Endometrium (tissue), 2 donors: ENCODE data around the gene SLC6A7.

Experiments
- FAIRE-seq: peaks from 2 replicates; lab custom pipeline; 2012; peaks lifted over from hg19 to GRCh38; lab: Jason Lieb, UNC
- donor health status: control.
- donor health status: control.

Gene SLC6A7

DNA sequence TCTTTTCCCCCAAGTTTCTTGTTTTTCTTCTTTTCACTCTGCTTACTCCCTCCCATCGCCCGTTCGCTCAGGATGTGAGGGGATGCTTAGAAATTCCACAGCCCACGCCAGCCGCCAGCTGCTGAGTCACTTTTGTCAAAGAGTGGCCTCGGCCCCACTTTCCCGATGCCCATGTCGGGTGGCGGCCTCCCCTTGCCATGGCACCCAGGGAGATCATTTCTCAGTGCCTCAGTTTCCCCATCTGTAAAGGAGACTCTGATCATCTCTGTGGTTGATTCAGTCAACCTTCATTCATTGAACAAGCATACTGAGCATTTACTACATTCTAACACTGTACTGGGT is 33.9 kb upstream of the SLC6A7 start:
- no peak for FAIRE-seq

DNA sequence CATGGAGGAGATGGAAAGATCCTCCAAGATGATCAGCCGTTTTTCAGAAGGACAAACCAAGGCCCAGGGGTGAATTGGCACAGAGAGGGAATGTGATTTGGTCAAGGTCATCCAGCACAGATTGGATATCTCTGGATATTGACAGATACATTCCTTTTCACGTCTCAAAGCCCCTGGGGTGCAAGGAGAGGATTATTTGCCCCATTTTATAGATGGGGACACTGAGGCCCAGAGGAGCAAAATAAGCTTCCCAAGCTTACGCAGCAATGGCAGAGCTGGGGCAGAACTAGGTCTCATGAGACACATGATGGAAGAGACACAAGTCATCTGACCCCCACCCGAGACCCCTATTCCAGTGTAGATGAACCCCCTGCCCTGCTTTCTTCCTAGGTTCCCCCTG is 33.3 kb upstream of the SLC6A7 start:
- no peak for FAIRE-seq

DNA sequence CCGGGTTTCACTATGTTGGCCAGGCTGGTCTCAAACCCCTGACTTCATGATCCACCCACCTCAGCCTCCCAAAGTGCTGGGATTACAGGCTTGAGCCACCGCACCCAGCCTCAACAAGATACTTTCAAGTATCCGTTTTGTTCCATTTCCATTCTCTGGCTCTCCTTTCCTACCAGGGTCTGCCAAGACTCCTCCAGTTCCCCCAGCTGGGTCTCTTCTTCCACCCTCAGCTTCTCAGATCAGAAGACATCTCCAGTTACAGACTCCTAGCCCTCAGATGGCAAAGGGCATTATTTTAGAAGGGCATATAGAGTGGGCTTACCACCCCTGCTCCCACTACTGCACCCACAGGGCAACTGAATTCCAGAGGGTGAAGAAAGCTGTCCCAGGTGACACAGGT is 32.7 kb upstream of the SLC6A7 start:
- FAIRE-seq = no peak

DNA sequence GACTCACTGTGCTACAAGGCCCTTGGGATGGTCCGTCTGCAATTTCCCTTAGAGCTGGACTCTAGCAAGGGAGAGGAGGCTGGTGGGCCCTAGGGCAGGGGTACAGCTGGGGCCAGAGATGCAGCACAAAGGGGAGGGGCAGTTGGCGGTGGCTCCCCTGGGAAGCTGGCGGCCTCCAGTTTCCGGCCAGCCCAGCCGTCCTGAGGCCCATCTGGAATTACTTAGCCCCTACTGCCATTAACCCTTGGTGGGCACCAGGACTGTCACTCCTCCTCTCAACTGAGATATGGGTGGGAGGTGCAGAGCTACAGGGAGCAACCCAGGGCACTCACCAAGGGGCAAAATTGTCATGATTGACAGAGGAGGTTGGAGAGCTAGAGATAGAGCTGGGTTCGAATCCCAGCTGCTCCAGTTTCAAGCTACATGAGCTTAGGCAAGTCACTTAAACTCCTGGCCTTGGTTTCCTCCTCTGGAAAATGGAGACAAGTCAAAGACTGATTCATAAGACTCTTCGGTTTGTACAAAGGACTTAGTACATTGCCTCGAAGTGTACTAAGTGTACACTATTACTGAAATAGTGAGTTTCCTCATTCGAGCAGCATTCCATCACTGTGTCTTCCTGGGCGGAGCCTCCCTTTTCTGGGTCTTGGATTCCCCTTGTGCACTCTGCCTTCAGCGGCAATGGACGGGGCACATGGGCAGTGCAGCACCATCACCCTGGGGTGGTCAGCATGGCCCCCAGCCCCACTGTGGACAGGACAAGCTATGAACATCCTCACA is 31.5 kb upstream of the SLC6A7 start:
- no peak for FAIRE-seq

DNA sequence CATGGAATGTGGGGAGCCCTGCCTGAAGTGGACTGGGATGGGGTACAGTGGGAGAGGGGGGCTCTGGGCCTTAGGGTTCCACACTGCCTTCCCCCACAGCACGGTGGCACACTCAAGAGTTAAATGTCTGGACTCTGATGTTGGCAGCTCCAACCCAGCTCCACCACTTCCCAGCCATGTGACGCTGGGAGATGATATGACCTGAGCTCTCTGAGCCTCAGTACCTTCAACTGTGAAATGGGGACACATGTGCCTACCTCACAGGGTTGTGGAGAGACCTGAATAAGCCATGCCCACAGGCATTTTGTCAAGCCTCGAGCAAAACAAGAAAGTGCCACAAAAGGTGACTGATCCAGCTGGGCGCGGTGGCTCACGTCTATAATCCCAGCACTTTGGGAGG is 30.8 kb upstream of the SLC6A7 start:
- FAIRE-seq = no peak

DNA sequence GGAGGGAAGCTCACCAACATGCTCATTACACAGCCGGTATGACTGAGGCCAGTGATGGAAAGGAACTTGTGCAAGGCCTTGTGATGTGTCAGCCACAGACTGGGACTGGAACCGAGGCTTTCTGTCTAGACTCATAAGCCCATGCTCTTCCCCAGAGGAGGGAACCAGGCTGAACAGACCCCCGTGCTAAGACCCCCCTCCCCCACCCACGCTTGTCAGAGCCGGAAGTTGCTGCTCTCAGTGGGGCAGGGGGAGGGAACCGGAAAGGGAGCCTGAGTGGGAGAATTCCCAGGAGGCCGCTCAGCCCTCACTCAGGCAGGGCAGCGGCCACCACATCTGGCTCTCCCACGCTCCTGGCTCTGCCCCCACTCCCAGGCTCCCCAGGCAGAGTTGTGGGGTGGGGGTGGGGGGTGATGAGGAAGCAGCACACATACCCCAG is 30.1 kb upstream of the SLC6A7 start:
- FAIRE-seq = no peak

DNA sequence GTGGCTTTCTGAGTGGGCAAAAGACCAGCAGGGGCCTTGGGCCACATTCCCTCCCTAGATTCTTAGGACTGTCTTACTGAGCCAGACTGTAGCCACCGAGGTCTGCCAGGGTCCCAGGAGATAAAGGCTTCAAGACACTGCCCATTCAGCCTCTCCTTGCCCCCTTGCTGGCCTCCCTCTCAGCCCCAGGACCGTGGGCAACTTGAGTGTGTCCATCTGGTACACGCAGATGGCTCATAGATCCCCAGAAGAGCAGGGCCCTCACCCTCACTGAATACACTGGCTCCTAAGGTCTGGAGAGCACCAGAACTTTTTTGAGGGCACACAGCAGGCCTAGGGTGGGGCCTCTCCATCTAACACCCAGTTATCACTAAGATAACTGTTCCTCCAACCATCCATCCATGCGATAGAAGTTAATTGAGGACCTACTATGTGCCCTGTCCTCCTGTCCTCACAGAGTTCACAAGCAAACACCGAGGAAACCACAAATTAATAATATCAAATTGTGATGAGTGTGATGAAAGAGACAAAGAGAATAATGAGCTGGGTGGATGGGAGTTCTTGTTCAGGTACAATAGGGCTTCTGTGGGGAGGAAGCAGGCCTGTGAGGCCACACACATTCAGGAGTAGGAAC is 29.3 kb upstream of the SLC6A7 start:
- no peak for FAIRE-seq

DNA sequence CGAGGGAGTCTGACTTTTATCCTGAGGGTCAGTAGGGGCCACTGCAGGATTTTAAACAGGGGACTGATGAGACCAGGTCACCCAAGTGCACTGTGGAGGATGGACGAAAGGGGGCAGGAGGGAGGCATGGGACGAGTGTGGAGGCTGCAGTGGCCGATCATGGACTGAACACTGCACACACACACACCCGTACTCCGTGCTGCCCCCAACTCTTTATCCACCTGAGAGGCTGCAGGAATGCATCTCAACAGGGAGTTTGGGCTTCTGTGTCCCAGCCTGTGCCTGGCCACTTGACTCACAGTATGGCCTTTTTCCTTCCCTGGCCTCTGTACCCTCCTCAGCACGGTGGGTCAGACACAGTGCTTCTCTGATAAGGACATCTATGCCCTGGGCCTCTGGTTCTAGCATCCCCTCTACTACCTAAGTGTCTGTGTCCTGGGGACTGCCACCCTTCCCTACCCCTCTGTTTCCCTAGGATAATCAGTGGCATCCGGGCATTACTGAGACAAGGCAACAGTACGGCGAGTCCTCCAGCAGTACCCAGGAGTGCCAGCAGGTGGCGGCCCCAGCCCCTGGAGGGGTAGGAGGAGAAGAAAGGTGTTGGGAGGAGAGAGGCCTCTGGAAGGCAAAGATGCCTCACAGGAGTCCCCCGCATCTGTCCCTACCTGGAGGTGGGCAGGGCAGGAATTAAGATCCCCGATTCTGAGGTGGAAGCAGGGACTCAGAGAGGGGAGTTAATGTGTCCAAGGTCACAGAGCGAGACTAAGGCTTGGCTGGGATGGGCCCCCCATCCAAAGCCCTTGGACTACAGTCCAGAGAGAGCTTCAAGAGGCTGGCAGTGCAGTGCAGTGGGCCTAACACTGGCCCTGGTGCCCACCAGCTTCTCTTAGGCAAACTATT is 28.4 kb upstream of the SLC6A7 start:
- no peak for FAIRE-seq

DNA sequence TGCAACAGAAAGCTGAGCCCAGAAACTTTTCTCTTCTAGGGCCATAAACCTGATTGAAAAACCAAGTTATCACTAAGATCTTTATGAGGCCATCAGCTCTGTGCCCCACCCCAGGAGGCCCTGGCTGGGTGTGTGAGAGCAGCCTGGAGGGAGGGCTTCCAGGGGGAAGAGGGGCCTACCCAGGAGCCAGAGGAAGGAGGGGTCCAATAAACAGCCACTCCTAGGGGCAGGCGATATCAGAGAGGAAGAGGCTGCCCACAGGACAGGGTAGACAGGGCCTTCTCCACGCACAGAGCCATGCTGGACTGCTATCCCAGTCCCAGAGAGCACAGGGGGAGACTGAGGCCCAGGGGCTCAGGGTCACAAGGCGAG is 27.7 kb upstream of the SLC6A7 start:
- FAIRE-seq = no peak

DNA sequence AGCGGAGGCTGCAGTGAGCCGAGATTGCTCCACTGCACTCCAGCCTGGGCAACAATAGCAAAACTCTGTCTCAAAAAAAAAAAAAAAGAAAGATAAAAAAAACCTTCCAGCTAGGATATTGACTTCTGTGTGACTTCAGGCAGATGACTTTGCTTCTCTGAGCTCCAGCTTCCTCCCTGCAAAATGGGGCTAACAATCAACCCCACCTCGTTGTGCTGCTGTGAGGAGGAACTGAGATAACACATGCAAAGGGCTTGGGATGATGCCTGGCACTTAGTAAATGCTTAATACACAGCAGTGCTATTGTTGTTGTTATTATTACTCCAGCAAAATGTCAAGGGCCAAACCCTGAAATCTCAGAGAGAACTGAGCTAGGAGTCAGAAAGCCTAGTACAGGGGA is 26.8 kb upstream of the SLC6A7 start:
- no peak for FAIRE-seq

DNA sequence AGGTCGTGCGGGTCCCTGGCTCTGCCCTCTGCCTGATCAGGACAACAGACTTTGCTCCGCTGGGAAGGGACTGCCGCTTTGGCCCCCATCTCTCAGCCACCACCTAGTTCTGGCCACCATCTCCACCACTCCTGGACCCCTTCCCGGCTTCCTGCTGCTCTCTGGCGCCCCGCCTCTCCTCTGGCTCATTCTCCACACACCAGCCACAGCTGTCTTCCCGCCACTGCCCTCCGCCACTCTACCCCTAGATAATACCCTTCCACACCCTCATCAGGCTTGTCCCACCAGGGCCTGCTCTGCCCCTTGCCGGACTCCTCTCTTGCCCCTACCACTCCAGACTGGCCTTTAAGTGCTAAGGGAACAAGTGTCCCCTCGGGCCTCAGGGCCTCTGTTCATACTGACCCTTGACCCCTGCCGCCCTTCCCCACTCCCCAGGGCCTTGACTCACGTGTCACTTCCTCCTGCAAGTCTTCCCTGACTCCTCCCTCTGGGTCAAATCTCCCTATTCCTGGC is 26.3 kb upstream of the SLC6A7 start:
- no peak for FAIRE-seq

DNA sequence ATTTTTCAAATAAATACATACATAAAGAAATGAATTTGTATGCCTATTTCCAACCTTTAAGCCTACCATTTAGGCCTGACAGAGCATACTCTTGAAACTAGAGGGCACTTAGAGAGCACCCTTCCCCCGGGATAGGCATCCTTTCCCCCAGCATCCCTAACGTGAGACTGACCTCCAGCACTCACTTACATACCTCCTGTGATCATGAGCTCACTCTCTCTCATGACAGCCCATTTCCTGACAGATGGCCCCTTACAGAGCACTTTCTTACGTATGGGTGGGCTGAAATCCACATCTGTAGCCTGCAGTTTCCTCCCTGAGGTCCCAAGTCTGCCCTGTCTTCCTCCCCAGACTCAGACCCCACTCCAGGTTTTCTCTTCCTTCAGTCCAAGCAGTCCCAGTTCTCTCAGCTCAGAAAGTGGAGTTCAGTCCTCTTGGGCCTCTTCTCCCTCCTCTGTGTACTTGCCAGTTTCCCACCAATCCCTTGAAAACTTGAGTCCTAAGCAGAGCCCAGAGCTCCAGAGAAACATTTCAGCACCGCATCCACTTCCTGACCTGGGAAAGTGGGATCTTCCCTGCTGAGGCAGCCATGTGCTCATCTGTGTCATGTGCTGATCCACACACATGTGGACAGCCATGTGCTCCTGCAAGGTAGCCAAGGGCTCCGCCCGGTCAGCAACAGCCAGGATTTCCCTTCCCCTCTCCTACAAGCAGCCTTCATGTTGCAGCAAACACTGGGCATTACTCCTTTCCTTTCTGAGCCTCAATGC is 25.5 kb upstream of the SLC6A7 start:
- FAIRE-seq = no peak

DNA sequence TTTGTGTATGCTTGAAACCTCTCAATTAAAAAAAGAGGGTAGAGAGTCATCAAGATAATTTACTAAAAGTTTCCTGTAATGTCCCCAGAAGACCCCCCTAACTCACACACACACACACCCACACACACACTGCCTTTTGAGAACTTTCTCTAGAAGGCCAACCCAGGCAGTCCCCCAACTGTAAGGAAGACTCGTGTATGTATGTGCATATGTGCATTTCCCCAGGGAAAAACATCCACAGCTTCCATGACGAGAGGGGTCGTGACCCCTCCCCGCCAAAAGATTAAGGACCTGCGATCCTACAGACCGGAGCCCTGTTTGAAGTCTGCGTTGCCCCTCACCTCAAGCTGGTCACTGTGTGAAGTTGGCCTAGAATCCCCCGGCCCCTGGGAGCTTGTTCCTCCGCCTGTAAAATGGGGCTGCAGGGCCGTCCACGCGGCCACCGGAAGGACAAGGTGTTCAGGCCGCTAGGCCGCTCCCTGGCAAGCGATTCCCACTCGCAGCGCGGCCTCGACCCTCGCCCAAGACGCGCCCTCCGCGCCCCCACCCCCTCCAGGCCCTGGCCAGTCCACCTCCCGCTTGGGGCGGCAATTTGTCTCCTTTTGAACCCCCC is 23.7 kb upstream of the SLC6A7 start:
- FAIRE-seq = no peak

DNA sequence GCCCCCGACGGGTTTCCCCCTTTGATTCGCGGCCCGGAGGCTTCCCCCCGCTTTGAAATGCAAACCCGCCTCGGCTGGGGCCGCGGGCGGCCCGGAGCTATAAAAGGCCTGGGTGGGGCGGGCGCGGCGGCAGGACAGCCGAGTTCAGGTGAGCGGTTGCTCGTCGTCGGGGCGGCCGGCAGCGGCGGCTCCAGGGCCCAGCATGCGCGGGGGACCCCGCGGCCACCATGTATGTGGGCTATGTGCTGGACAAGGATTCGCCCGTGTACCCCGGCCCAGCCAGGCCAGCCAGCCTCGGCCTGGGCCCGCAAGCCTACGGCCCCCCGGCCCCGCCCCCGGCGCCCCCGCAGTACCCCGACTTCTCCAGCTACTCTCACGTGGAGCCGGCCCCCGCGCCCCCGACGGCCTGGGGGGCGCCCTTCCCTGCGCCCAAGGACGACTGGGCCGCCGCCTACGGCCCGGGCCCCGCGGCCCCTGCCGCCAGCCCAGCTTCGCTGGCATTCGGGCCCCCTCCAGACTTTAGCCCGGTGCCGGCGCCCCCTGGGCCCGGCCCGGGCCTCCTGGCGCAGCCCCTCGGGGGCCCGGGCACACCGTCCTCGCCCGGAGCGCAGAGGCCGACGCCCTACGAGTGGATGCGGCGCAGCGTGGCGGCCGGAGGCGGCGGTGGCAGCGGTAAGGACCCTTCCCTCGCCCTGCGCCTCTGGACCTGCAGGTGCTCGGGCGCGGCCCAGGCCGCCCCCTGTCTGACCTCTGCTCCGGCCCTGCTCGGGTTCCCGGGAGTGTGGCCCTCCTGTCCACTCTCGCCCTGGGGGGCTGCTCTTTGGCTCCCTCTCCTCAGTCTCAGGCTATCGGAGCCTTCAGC is 23.0 kb upstream of the SLC6A7 start, which contains the start of gene CDX1:
Gene CDX1 (plus strand): TSS at position 129 of the 862 bp plus-strand sequence. CDS start 99 bp downstream, at position 228.
- FAIRE-seq = no peak

DNA sequence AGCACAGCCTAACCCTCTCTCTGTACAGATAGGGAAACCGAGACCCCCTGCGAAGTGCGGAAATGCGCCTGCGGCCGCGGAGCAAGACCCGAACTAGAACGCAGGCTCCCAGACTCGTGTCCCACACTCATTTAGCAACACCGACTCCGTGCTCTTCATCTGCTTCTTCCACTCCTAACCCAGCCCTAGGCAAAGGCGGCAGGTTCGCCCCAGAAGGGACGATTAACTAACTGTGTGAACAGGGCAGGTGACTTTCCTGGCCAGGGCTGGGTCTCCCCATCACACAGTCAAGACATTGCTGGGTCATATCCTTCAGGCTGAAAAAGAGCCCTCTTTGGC is 22.4 kb upstream of the SLC6A7 start:
- no peak for FAIRE-seq

DNA sequence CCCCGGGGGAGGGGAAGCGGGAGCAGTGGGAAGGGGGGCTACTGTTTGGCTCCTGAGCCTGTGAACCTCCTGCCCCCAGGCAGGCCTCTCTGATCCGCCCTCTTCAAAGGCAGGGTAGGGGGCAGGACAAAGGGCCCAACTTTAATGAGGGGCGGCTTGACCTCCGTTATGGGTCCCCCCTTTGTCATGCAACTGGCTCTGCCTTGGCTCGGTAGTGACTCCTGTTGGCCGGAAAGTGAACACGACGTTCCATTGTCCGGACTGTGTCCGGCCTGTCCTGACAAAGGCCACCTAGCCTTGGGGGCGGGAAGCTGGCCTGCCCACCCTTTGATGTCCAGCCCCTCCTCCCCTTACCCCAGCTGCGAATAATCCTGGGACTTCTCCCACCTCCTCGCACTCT is 22.0 kb upstream of the SLC6A7 start:
- FAIRE-seq = no peak

DNA sequence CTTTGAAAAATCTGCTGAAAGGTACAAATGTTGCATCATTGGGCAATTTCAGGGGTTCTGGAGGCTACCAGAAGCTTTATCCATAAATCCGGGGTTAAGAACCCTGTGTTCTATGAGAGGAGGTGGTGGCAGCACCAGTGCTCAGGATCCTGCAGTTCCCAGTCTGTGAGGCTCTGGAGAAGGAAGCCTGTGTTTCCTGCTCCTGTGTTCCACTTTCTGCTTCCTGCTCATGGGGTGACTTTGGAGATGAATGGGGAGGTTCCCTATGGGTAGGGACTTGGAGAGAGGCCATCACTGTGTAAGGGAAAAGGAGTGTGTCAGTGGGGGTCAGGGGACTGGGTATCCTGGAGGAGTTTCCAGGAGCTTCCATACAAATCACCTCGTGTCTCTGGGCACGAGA is 21.0 kb upstream of the SLC6A7 start:
- no peak for FAIRE-seq

DNA sequence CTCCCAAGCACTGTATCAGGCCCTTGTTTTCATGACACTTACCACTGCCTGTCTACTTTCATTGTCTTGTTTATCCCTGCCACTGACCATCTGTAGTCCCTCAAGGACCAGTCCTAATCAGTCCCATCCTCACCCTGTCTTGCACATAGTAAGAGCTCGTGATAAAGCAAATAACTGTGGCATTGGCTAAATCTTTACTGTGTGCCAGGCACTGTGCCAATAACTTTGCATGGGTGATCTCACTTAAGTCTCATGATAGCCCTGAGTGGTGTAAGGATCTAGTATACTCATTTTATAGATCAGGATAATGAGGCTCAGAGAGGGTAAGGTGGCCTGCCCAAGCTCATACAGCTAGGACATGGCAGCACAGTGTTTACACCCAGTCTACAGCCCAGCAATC is 17.7 kb upstream of the SLC6A7 start:
- no peak for FAIRE-seq

DNA sequence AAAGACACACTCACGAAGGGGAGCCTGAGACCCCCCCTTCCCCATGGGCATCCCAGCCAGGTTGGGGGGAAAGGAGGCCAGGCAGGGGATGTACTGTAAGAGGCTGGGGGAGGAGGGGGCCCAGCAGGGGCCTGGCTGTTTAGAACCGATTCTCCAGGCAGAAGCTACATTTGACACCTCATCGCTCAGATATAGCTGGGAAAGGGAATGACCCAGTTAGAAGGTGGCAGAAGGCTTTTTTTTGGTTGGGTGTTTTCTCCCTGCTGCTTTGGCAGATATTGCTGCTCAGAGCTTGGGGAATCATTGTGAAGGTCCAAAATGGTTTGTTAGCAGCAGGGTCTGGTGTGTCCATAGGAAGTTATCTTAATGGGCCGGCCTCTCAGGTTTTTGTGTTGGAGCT is 17.3 kb upstream of the SLC6A7 start:
- no peak for FAIRE-seq

DNA sequence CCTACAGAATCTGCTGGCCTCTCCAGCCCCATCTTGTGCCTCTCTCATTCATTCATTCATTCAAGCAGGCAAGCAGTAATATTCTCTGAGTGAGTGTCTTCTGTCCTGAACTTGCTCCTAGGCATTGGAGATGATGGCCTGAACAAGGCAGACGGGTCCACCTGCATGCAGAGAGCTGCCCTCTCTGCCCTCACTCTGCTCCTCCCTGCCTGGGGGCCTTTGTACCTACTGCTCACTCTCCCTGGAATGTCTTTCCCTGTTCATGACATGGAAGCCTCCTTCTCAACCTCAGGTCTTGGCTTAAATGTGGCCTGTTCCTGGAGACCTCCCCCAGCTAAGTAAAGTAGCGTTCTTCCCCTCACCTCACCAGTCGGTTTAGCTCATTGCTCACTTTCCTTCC is 16.7 kb upstream of the SLC6A7 start:
- FAIRE-seq = no peak

DNA sequence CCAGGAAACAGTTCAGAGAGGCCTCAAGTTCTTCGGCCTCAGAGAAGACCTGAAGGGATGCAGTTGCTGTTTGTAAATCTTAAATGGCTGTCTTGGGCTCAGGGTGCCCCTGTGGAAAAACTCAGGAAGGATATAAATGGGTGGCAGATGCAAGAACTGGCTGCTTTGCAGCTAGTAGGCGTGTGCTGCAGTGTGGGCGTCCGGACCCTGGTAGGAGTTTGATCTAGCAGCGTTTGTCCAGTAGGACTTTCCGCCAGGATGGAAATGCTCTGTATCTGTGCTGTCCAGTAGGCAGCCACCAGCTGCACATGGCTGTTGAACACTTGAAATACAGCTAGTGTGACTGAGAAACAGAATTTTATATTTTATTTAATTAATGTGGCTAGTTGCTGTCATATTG is 15.6 kb upstream of the SLC6A7 start:
- no peak for FAIRE-seq
